H1 (cell line): ENCODE results near the gene ALDH5A1. TPM values are rescaled to one million over a fixed set of nuclear protein-coding genes. Genes with fewer than 3 reads are reported as not detected.

Source experiments
- CTCF ChIA-PET: fragments of 300-600 bp; sonication (Branson Sonifier 250); formaldehyde crosslinking; loops from one replicate; lab custom pipeline; 2021; ENCODE audit not compliant: partially characterized antibody; lab: Charles Lee
- POLR2A ChIA-PET: fragments of 300-600 bp; sonication (Branson Sonifier 250); formaldehyde crosslinking; loops from one replicate; lab custom pipeline; 2021; ENCODE audit warnings: inconsistent platforms; ENCODE audit not compliant: partially characterized antibody; lab: Charles Lee
- DNase-seq, 2 experiments: peaks; one replicate each; pipeline versions ENCODE4 v3.0.0 to v3.0.0-alpha.2; 2010 to 2022; ENCODE audit warnings: low spot score in 2 of 2, low read depth in 1 of 2, mixed read lengths in 1 of 2
- FAIRE-seq: peaks from 2 replicates; lab custom pipeline; 2011; peaks lifted over from hg19 to GRCh38; lab: Jason Lieb, UNC
- H2AFZ ChIP-seq: 2 replicates; pipeline ENCODE4 v1.8.1; 2012; ENCODE audit warnings: low read length, inconsistent platforms
- H2AK5ac ChIP-seq: 2 replicates; pipeline ENCODE4 v1.6.1; 2013; ENCODE audit warnings: low read depth, low read length
- H2BK120ac ChIP-seq: replicated peaks from 2 replicates; pipeline ENCODE3; 2013; ENCODE audit warnings: low read depth, low read length, inconsistent platforms
- H2BK12ac ChIP-seq: 2 replicates; pipeline ENCODE4 v1.6.1; 2013; ENCODE audit warnings: low read depth, low read length
- H2BK15ac ChIP-seq: 2 replicates; pipeline ENCODE4 v1.6.1; 2013; ENCODE audit warnings: low read length
- H2BK20ac ChIP-seq: 2 replicates; pipeline ENCODE4 v1.6.1; 2013; ENCODE audit warnings: low read length
- H2BK5ac ChIP-seq: 2 replicates; pipeline ENCODE4 v1.6.1; 2013; ENCODE audit warnings: low read depth, low read length
- H3K14ac ChIP-seq: 2 replicates; pipeline ENCODE4 v1.6.1; 2013; ENCODE audit warnings: inconsistent platforms; ENCODE audit not compliant: insufficient read length
- H3K18ac ChIP-seq: 2 replicates; pipeline ENCODE4 v1.6.1; 2013; ENCODE audit warnings: low read length; ENCODE audit errors: extremely low read depth
- H3K23ac ChIP-seq: 2 replicates; pipeline ENCODE4 v1.6.1; 2013; ENCODE audit warnings: inconsistent platforms; ENCODE audit not compliant: insufficient read length
- H3K23me2 ChIP-seq: 2 replicates; pipeline ENCODE4 v1.6.1; 2013; ENCODE audit warnings: low read depth, low read length
- H3K27ac ChIP-seq: 2 replicates; pipeline ENCODE4 v1.6.1; 2011; ENCODE audit warnings: low read depth, low read length, inconsistent platforms
- H3K27me3 ChIP-seq, 4 experiments: replicated peaks in 1 of 4; 1 replicate in 1 of 4; 2 replicates in 3 of 4; pipeline versions ENCODE4 v1.6.1 to v1.8.1; 2011 to 2013; ENCODE audit warnings: low read length in 3 of 4, mild to moderate bottlenecking in 3 of 4, inconsistent platforms in 2 of 4, mixed read lengths in 2 of 4, moderate library complexity in 1 of 4; ENCODE audit not compliant: control insufficient read depth in 3 of 4, insufficient read depth in 3 of 4; ENCODE audit errors: extremely low read depth in 1 of 4
- H3K36me3 ChIP-seq, 4 experiments: 2 replicates each; pipeline versions ENCODE4 v1.6.1 to v1.8.1; 2011 to 2013; ENCODE audit warnings: mild to moderate bottlenecking in 4 of 4, low read length in 3 of 4, moderate library complexity in 2 of 4, control low read depth in 1 of 4, inconsistent platforms in 1 of 4; ENCODE audit not compliant: insufficient read depth in 4 of 4, control insufficient read depth in 2 of 4
- H3K4ac ChIP-seq: replicated peaks from 2 replicates; pipeline ENCODE3; 2013; ENCODE audit warnings: low read length, low read depth, mixed read lengths, inconsistent platforms; ENCODE audit not compliant: insufficient read length
- H3K4me1 ChIP-seq, 4 experiments: replicated peaks in 1 of 4; 1 replicate in 1 of 4; 2 replicates in 3 of 4; pipeline versions ENCODE4 v1.6.1 to v1.8.1; 2011 to 2013; ENCODE audit warnings: low read length in 3 of 4, inconsistent platforms in 2 of 4, mixed read lengths in 1 of 4; ENCODE audit not compliant: insufficient read depth in 4 of 4, control insufficient read depth in 3 of 4
- H3K4me2 ChIP-seq, 2 experiments: 2 replicates each; pipeline versions ENCODE4 v1.6.1 to v1.8.1; 2011 to 2013; ENCODE audit warnings: low read depth in 2 of 2, low read length in 2 of 2, control low read depth in 1 of 2, inconsistent platforms in 1 of 2, mild to moderate bottlenecking in 1 of 2; ENCODE audit not compliant: insufficient read depth in 1 of 2
- H3K4me3 ChIP-seq, 4 experiments: fragments of 200-600, 300-600 bp in 1 of 4; sonication (generic), shearing (Covaris generic), sonication (Bioruptor Twin) in 1 of 4; 2 replicates each; pipeline versions ENCODE4 v1.5.1 to v1.8.1; 2011 to 2016; ENCODE audit warnings: low read length in 4 of 4, low read depth in 3 of 4, control low read depth in 2 of 4, inconsistent platforms in 2 of 4, mild to moderate bottlenecking in 2 of 4, mixed read lengths in 1 of 4, moderate library complexity in 1 of 4; ENCODE audit not compliant: insufficient read depth in 2 of 4; ENCODE audit errors: extremely low read depth in 1 of 4
- H3K56ac ChIP-seq: replicated peaks from 2 replicates; pipeline ENCODE3; 2013; ENCODE audit warnings: low read depth, mild to moderate bottlenecking, mixed read lengths, low read length, inconsistent platforms; ENCODE audit not compliant: insufficient read length
- H3K79me1 ChIP-seq: 2 replicates; pipeline ENCODE4 v1.6.1; 2013; ENCODE audit warnings: low read depth, low read length, control low read depth
- H3K79me2 ChIP-seq, 2 experiments: 2 replicates each; pipeline versions ENCODE4 v1.6.1 to v1.8.1; 2012 to 2013; ENCODE audit warnings: low read length in 2 of 2, mild to moderate bottlenecking in 2 of 2, inconsistent platforms in 1 of 2; ENCODE audit not compliant: insufficient read depth in 2 of 2, control insufficient read depth in 1 of 2
- H3K9ac ChIP-seq, 4 experiments: replicated peaks in 1 of 4; 1 replicate in 1 of 4; 2 replicates in 3 of 4; pipeline versions ENCODE4 v1.6.1 to v1.8.1; 2011 to 2013; ENCODE audit warnings: low read depth in 3 of 4, low read length in 3 of 4, control low read depth in 2 of 4, mild to moderate bottlenecking in 2 of 4, moderate library complexity in 2 of 4, inconsistent platforms in 1 of 4; ENCODE audit errors: extremely low read depth in 1 of 4
- H3K9me3 ChIP-seq, 2 experiments: 2 replicates each; pipeline versions ENCODE4 v1.6.1 to v1.8.1; 2012 to 2013; ENCODE audit warnings: mild to moderate bottlenecking in 2 of 2, moderate library complexity in 2 of 2, control low read depth in 1 of 2, inconsistent platforms in 1 of 2, low read depth in 1 of 2, low read length in 1 of 2, mixed read lengths in 1 of 2; ENCODE audit not compliant: insufficient read depth in 2 of 2
- H4K20me1 ChIP-seq, 2 experiments: replicated peaks in 1 of 2; 2 replicates each; pipeline versions ENCODE3 to v1.8.1; 2011 to 2013; ENCODE audit warnings: inconsistent platforms in 2 of 2, low read length in 2 of 2, mild to moderate bottlenecking in 1 of 2; ENCODE audit not compliant: insufficient read depth in 2 of 2, control insufficient read depth in 1 of 2
- H4K5ac ChIP-seq: 2 replicates; pipeline ENCODE4 v1.6.1; 2013; ENCODE audit warnings: low read length, low read depth, mixed read lengths, inconsistent platforms; ENCODE audit not compliant: insufficient read length
- H4K8ac ChIP-seq: 2 replicates; pipeline ENCODE4 v1.8.0; 2013; ENCODE audit warnings: mild to moderate bottlenecking, moderate library complexity, low read length, inconsistent platforms; ENCODE audit not compliant: insufficient read depth; ENCODE audit errors: extremely low read depth
- H4K91ac ChIP-seq: replicated peaks from 2 replicates; pipeline ENCODE3; 2013; ENCODE audit warnings: low read length, mixed read lengths, inconsistent platforms; ENCODE audit not compliant: insufficient read length
- CBX5 ChIP-seq: fragments of 300-800, 300-1000 bp; sonication (generic); IDR thresholded peaks from 2 replicates; pipeline ENCODE4 v1.7.1; 2016; ENCODE audit warnings: antibody characterized with exemption, low read length, low read depth
- FOSL1 ChIP-seq: IDR thresholded peaks from 2 replicates; pipeline ENCODE4 v1.6.1; 2011; ENCODE audit warnings: mild to moderate bottlenecking, low read depth, low read length, moderate library complexity; ENCODE audit not compliant: insufficient read depth
- JUN ChIP-seq: IDR thresholded peaks from 2 replicates; pipeline ENCODE4 v1.6.1; 2011; ENCODE audit warnings: low read depth, mild to moderate bottlenecking, improper control_type of control experiment, low read length
- PHF8 ChIP-seq: fragments of 200-600 bp; sonication (generic); conservative IDR thresholded peaks from 2 replicates; pipeline ENCODE4 v1.7.1; 2012; ENCODE audit warnings: low read depth, mild to moderate bottlenecking, inconsistent platforms, low read length, moderate library complexity
- RAD21 ChIP-seq, 2 experiments: IDR thresholded peaks in 1 of 2; conservative IDR thresholded peaks in 1 of 2; 2 replicates each; pipeline ENCODE4 v1.6.1; 2011; ENCODE audit warnings: low read depth in 2 of 2, low read length in 2 of 2, improper control_type of control experiment in 1 of 2, inconsistent platforms in 1 of 2, mild to moderate bottlenecking in 1 of 2, moderate library complexity in 1 of 2
- RFX5 ChIP-seq: IDR thresholded peaks from 2 replicates; pipeline ENCODE4 v1.6.1; 2011; ENCODE audit warnings: low read depth, low read length, improper control_type of control experiment, borderline replicate concordance
- SAP30 ChIP-seq: fragments of 300-600 bp; sonication (generic); IDR thresholded peaks from 2 replicates; pipeline ENCODE4 v1.7.1; 2012; ENCODE audit warnings: low read length, moderate library complexity, mild to moderate bottlenecking, inconsistent platforms; ENCODE audit not compliant: insufficient read depth, insufficient replicate concordance
- SIX5 ChIP-seq: IDR thresholded peaks from 2 replicates; pipeline ENCODE4 v1.6.1; 2011; ENCODE audit warnings: mild to moderate bottlenecking, low read depth, low read length
- SP1 ChIP-seq: IDR thresholded peaks from 2 replicates; pipeline ENCODE4 v1.6.1; 2011; ENCODE audit warnings: low read depth, low read length
- SUZ12 ChIP-seq: fragments of 200-600 bp; sonication (generic); IDR thresholded peaks from 2 replicates; pipeline ENCODE4 v1.6.1; 2012; ENCODE audit warnings: mild to moderate bottlenecking, inconsistent platforms, low read length, moderate library complexity, mixed read lengths
- TBP ChIP-seq: IDR thresholded peaks from 2 replicates; pipeline ENCODE4 v1.6.1; 2011; ENCODE audit warnings: low read depth, low read length, improper control_type of control experiment
- WGBS, 2 experiments: shearing (Covaris generic) in 1 of 2; methylation state at CpG; one replicate each; pipeline versions ENCODE4 v1.1.6 to v1.1.7; 2013 to 2015; ENCODE audit warnings: low lambda C conversion rate in 2 of 2, mixed read lengths in 2 of 2, inconsistent platforms in 1 of 2, low coverage in 1 of 2, missing lambda C conversion rate in 1 of 2; ENCODE audit not compliant: insufficient replicate concordance in 2 of 2, insufficient coverage in 1 of 2, insufficient read length in 1 of 2; ENCODE audit errors: extremely low coverage in 1 of 2, missing lambda C conversion rate in 1 of 2; 5-methylcytosine and 5-hydroxymethylcytosine counted together
- polyA plus RNA-seq, 7 experiments: library from polyadenylated mRNA; depleted of rRNA in 3 of 7; stranded (reverse) in 5 of 7; unstranded in 2 of 7; fragments of >200 nt in 5 of 7; fragments of 200-250 nt in 2 of 7; gene quantifications; 1 replicate in 5 of 7; 2 replicates in 1 of 7; 4 replicates in 1 of 7; pipeline versions ENCODE4 v1.2.1 to v1.2.3, GENCODE V29; 2011 to 2013; ENCODE audit warnings: missing spikeins in 2 of 7, mixed read lengths in 2 of 7
- total RNA-seq: library from RNA; stranded (reverse); fragmentation: NEBNext Ultra II Directional; extraction: Animal tissue kit (Norgen Biotek cat#: 25700); gene quantifications from 2 replicates; pipeline ENCODE4 v1.2.1, GENCODE V29; 2021

The ALDH5A1 gene
- total and polyA plus RNA-seq, 2 of the 8 experiments (the other 6 are each of a cell fraction or from before 2014, with no cell fraction given), result 1.5 to 2.4 TPM

DNA sequence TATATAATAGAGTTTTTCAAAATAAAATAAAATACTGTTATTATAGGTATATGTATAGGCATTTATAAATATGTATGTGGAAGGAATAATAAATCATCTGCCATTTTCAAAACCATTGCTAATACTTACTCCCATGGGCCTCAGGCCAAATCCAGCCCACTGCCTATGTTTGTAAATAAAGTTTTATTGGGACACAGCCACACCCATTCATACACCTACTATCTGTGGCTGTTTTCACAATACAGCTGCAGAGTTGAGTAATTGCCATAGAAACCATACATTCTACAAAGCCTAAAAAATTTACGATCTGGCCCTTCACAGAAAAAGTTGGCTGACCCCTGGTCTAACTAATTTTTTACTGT lies 9.5 kb downstream of the ALDH5A1 start:
- Histone ChIP-seq H3K36me3 (no peaks in the 10 kb centered on the region), H3K23ac (no peak overlapping the region), H3K4me3 (no peak overlapping the region), H4K20me1 (no peaks in the 10 kb centered on the region), H3K4me2 (no peak overlapping the region), H3K27me3 (no peaks in the 10 kb centered on the region), H3K79me1 (no peaks in the 10 kb centered on the region), H2BK15ac (no peak overlapping the region), H3K4ac (no peak overlapping the region), H3K27ac (no peak overlapping the region), H4K5ac (no peak overlapping the region), H3K18ac (no peak overlapping the region), H2BK120ac (no peak overlapping the region), H4K91ac (no peak overlapping the region), H3K4me1 (no peaks in the 10 kb centered on the region; a peak in 1 of 7 replicates), H2BK5ac (no peak overlapping the region), H2AFZ (no peak overlapping the region), H2BK12ac (no peak overlapping the region), H3K56ac (no peak overlapping the region), H4K8ac (no peak overlapping the region), H3K9me3 (no peaks in the 10 kb centered on the region), H3K23me2 (no peaks in the 10 kb centered on the region), H2BK20ac (no peak overlapping the region), H3K79me2 (no peaks in the 10 kb centered on the region), H3K9ac (no peak overlapping the region), H2AK5ac (no peak overlapping the region), H3K14ac (no peak overlapping the region)
- no peak for FAIRE-seq
- no peak for DNase-seq
- no peak for TF ChIP-seq TBP
- TF ChIP-seq SUZ12, result no peak
- TF ChIP-seq RFX5, result no peak
- no peak for TF ChIP-seq SAP30
- no peak for TF ChIP-seq FOSL1
- TF ChIP-seq RAD21 (IDR thresholded peaks at IDR 0.05 in 1 of 2, conservative IDR thresholded peaks at IDR 0.05 in 1 of 2; ENCODE audit: low read depth in 2 of 2, low read length in 2 of 2), result no peak
- TF ChIP-seq JUN, result no peak
- TF ChIP-seq CBX5, result no peak
- TF ChIP-seq SIX5, result no peak
- TF ChIP-seq SP1, result no peak
- TF ChIP-seq PHF8, result no peak
- WGBS, 2 experiments, result 90% methylated on average over 1 of the region's 1 CpG; no CpG with 5 or more reads in 1 of the 2 experiments
- ChIA-PET POLR2A (no interaction called here), CTCF (interaction anchor here (2.4 kb wide), 1 partner anchor 17 kb away, joined by 6 read pairs; no protein-coding TSS in a partner anchor)
